WERI-Rb-1 (cell line): ENCODE measurements around the gene EDARADD.
A peak's percentile ranks its signal among the peaks of the same experiment; 100 is the strongest.

Experiments
- DNase-seq: peaks from one replicate; pipeline ENCODE4 v3.0.0-alpha.2; 2020
- H3K27ac ChIP-seq: fragments of 250-450 bp; sonication (Bioruptor Pico); 2 replicates; pipeline ENCODE4 v1.5.1; 2020; ENCODE audit warnings: mild to moderate bottlenecking, moderate library complexity
- H3K27me3 ChIP-seq: fragments of 250-450 bp; sonication (Bioruptor Pico); 2 replicates; pipeline ENCODE4 v1.5.1; 2021; ENCODE audit warnings: mild to moderate bottlenecking, low read depth, moderate library complexity; ENCODE audit not compliant: insufficient read depth, severe bottlenecking
- H3K36me3 ChIP-seq: fragments of 250-450 bp; sonication (Bioruptor Pico); 2 replicates; pipeline ENCODE4 v1.5.1; 2020; ENCODE audit warnings: mild to moderate bottlenecking, moderate library complexity
- H3K4me3 ChIP-seq: 2 replicates; pipeline ENCODE4 v1.5.1; 2011; ENCODE audit warnings: low read depth, mild to moderate bottlenecking, control low read depth, low read length
- H3K9me3 ChIP-seq: fragments of 250-450 bp; sonication (Bioruptor Pico); 2 replicates; pipeline ENCODE4 v1.5.1; 2021; ENCODE audit warnings: mild to moderate bottlenecking, moderate library complexity; ENCODE audit not compliant: severe bottlenecking
- TF ChIP-seq, protein P1 (sequence below): IDR thresholded peaks from 2 replicates; pipeline ENCODE4 v1.5.1; 2011; ENCODE audit warnings: low read depth, mild to moderate bottlenecking, control low read depth, inconsistent platforms, low read length

Gene EDARADD

DNA sequence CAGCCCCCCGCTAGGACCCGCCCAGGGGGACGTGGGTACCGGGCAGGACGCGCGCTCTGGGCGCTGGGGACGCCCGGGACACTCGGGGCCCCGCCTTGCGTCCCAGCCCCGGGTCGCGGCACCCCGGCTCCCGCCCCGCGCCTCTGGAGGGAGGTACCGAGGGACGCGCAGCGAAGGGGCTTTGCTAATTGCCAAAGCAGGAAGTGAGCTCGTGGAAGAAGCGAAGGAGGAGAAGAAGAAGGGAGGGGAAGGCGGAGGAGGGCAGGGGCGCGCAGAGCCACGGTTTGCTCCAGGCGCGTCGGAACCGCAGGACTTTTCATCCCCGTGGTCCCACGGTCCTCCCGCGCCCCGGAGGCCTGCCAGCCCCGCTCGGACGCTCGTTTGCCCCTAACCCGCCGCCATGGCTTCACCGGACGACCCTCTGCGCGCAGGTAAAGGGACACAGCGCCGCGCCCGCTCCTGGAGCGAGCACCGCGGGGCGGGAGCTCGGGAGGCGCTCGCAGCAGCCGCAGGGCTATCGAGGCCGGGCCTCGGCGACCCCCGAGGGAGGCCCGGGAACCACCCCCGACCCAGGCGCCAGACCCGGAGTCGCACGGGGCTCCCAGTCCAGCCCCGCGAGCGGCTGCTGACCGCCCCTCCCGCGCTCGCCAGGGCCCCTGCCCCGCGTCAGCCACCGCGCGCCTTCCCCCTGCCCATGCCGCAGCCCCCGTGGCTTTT, 1.3 kb downstream of the EDARADD start:
- DNase-seq, result peak; percentile 69
- peak overlapping the region; percentile 74 for H3K4me3 ChIP-seq
- TF ChIP-seq, protein P1, sequence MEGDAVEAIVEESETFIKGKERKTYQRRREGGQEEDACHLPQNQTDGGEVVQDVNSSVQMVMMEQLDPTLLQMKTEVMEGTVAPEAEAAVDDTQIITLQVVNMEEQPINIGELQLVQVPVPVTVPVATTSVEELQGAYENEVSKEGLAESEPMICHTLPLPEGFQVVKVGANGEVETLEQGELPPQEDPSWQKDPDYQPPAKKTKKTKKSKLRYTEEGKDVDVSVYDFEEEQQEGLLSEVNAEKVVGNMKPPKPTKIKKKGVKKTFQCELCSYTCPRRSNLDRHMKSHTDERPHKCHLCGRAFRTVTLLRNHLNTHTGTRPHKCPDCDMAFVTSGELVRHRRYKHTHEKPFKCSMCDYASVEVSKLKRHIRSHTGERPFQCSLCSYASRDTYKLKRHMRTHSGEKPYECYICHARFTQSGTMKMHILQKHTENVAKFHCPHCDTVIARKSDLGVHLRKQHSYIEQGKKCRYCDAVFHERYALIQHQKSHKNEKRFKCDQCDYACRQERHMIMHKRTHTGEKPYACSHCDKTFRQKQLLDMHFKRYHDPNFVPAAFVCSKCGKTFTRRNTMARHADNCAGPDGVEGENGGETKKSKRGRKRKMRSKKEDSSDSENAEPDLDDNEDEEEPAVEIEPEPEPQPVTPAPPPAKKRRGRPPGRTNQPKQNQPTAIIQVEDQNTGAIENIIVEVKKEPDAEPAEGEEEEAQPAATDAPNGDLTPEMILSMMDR, result no peak

DNA sequence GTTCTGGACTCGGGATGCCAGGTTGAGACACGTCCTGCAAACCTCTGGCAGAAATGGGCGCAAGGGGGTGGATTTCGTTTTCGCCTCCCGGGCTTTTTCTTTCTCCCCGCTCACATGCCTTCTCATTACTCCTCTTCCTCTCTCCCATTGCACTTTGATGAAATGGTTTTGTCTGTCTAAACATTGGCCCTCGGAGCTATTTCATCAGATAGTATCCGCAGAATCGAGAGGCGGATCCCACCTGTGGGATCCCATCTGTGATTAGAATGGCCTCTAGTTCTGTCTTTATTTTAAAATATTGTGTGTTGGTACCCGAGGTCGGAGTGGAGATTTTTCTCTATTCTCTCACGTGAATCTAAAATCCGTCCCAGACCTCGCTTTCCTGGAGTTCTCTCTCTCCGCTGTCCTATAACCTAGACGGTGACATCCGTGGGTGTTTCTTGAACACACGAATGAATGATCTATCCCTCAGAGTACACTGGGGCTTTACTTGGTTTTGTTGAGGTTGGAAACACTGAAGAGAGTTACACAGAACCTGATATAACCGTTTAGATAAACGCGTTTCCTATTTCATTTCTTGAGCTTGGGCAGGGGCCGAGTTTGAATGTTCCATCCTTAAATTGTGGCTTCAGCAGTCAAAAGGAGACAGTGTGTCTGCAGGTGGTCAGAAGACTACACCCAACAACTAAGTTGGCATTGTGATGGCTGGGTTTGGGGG, 2.0 kb downstream of the EDARADD start:
- Histone ChIP-seq H3K4me3 (peak overlapping the region; percentile 74), H3K27ac (no peak overlapping the region), H3K36me3 (no peaks in the 10 kb centered on the region), H3K27me3 (peaks cover 3% of the 10 kb centered on the region), H3K9me3 (no peaks in the 10 kb centered on the region)
- TF ChIP-seq, protein P1, result no peak
- no peak for DNase-seq

More for the DNA sequence above, 1.3 kb downstream of the EDARADD start:
- Histone ChIP-seq H3K27ac (peak overlapping the region; percentile 6; the same call in 1 of the 2 replicates), H3K9me3 (no peaks in the 10 kb centered on the region), H3K27me3 (peaks cover 3% of the 10 kb centered on the region), H3K36me3 (no peaks in the 10 kb centered on the region)

DNA sequence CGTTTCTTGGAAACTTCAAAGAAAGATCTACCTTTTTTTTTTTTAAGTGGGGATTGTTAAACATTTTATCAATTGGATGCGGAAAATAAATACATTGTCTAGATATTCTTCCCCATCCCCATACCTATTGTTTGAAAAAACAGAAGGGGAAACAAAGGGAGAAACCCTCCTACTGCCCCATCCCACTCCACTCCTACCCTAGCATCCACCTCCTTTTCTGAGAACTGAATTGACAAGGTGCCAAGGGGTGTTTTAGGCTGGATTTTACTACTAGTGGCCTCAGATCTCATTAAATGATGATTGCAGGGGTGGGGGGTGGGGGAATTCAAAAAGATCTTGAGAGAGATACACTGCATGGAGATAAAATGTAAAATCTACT, 2.6 kb downstream of the EDARADD start:
- Histone ChIP-seq H3K9me3 (no peaks in the 10 kb centered on the region), H3K4me3 (no peak overlapping the region), H3K27me3 (peaks cover 3% of the 10 kb centered on the region), H3K27ac (no peak overlapping the region), H3K36me3 (no peaks in the 10 kb centered on the region)
- no peak for DNase-seq
- TF ChIP-seq, protein P1, result no peak

DNA sequence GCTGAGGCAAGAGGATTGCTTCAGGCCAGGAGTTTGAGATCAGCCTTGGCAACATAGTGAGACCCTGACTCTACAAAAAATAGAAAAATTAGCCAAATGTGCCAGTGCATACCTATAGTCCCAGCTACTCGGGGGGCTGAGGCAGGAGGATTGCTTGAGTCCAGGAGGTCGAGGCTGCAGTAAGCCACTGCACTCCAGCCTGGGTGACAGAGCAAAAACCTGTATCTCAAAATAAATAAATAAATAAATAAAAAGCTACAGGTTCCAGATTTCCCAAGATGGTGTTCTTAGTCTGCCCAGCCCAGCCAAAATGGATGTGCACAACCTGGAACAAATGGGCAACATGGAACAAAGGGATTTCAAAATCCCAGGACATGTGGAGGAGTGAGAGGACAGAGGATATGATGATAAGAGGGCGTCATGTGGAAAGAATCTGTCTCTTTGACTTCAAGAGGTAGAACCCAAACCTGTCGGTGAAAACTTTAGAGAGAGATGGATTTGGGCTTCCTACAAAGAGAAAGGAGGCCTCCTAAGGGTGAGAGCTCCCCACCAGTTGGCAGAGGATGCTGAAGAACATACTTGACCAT, 3.2 kb downstream of the EDARADD start:
- no peak overlapping the region for H3K4me3 ChIP-seq
- DNase-seq, result no peak
- H3K27me3 ChIP-seq, result peaks cover 3% of the 10 kb centered on the region
- no peaks in the 10 kb centered on the region for H3K36me3 ChIP-seq
- no peak overlapping the region for H3K27ac ChIP-seq
- no peaks in the 10 kb centered on the region for H3K9me3 ChIP-seq
- TF ChIP-seq, protein P1, result no peak

DNA sequence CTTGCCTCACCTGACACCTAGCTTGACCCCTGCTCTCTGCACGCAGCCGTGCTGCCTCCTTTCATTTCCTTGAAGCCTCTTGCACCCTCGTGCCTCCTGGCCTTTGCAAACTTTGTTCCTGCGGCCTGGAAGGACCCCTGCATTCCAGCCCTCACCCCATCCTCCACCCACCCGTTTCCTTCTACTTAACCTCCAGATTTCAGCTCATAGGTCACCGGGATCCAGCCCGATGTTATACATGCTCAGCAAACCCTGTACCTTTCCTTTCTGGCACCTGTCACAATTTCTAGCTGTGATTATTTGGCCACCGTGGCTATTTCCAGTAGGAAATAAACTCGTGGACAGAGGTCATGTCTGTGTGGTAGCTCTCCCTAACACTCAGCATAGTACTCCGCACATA, 4.5 kb downstream of the EDARADD start:
- TF ChIP-seq, protein P1, result no peak
- Histone ChIP-seq H3K9me3 (no peaks in the 10 kb centered on the region), H3K27me3 (peaks cover 3% of the 10 kb centered on the region), H3K4me3 (no peak overlapping the region), H3K27ac (no peak overlapping the region), H3K36me3 (no peaks in the 10 kb centered on the region)
- no peak for DNase-seq
